SJSA1 (cell line): ENCODE data around the gene CHN1. TPM values are rescaled to one million over a fixed set of nuclear protein-coding genes. Genes with fewer than 3 reads are reported as not detected.

Source experiments
- DNase-seq, 2 experiments: peaks; one replicate each; pipeline ENCODE4 v3.0.0-alpha.2; 2015 to 2020; ENCODE audit warnings: low spot score in 2 of 2, low read depth in 1 of 2
- H3K27ac ChIP-seq: fragments of 250-450 bp; sonication (Bioruptor Pico); 2 replicates; pipeline ENCODE4 v1.5.1; 2020; ENCODE audit warnings: mild to moderate bottlenecking, moderate library complexity
- H3K27me3 ChIP-seq: fragments of 250-450 bp; sonication (Bioruptor Pico); replicated peaks from 2 replicates; pipeline ENCODE4 v1.5.1; 2020; ENCODE audit warnings: mild to moderate bottlenecking, moderate library complexity
- H3K36me3 ChIP-seq: fragments of 250-450 bp; sonication (Bioruptor Pico); 2 replicates; pipeline ENCODE4 v1.5.1; 2020; ENCODE audit warnings: mild to moderate bottlenecking
- H3K4me1 ChIP-seq: fragments of 250-450 bp; sonication (Bioruptor Pico); replicated peaks from 2 replicates; pipeline ENCODE4 v1.6.1; 2021; ENCODE audit warnings: mild to moderate bottlenecking
- H3K4me3 ChIP-seq: fragments of 250-450 bp; sonication (Bioruptor Pico); 2 replicates; pipeline ENCODE4 v1.5.1; 2020; ENCODE audit warnings: mild to moderate bottlenecking
- H3K9me3 ChIP-seq: fragments of 250-450 bp; sonication (Bioruptor Pico); replicated peaks from 2 replicates; pipeline ENCODE4 v1.5.1; 2020; ENCODE audit warnings: mild to moderate bottlenecking
- total RNA-seq: library from RNA; depleted of rRNA; stranded (reverse); fragments of >200 nt; shearing (Covaris generic); gene quantifications from 2 replicates; pipeline ENCODE4 v1.2.3, GENCODE V29; 2014

CHN1 gene
- total RNA-seq, 1 experiment from 2014 or later, result 35.8 TPM

GRCh38 chr2:174796319-174796771 is 208.8 kb downstream of the CHN1 start:
- peaks cover 34% of the 10 kb centered on the region for H3K4me1 ChIP-seq
- no peaks in the 10 kb centered on the region for H3K27me3 ChIP-seq
- H3K9me3 ChIP-seq, result 0 out of 2 replicates have a peak, but pooled peaks cover 3% of the 10 kb centered on the region
- H3K4me3 ChIP-seq, result no peak overlapping the region
- DNase-seq, result no peak
- no peak overlapping the region for H3K27ac ChIP-seq
- H3K36me3 ChIP-seq, result peaks cover 14% of the 10 kb centered on the region

GRCh38 chr2:174794851-174795374 is 210.3 kb downstream of the CHN1 start:
- Histone ChIP-seq H3K27me3 (no peaks in the 10 kb centered on the region), H3K27ac (no peak overlapping the region), H3K4me3 (no peak overlapping the region), H3K4me1 (peaks cover 22% of the 10 kb centered on the region), H3K36me3 (peaks cover 9% of the 10 kb centered on the region; the same call in 1 of the 2 replicates), H3K9me3 (0 out of 2 replicates have a peak, but pooled peaks cover 3% of the 10 kb centered on the region)
- no peak for DNase-seq

- Histone ChIP-seq H3K27me3 (no peaks in the 10 kb centered on the region), H3K4me1 (peaks cover 26% of the 10 kb centered on the region), H3K4me3 (no peak overlapping the region), H3K9me3 (0 out of 2 replicates have a peak, but pooled peaks cover 7% of the 10 kb centered on the region), H3K36me3 (no peaks in the 10 kb centered on the region), H3K27ac (no peak overlapping the region)
- no peak for DNase-seq
Measured at GRCh38 chr2:174792309-174793025, 212.7 kb downstream of the CHN1 start.

DNA sequence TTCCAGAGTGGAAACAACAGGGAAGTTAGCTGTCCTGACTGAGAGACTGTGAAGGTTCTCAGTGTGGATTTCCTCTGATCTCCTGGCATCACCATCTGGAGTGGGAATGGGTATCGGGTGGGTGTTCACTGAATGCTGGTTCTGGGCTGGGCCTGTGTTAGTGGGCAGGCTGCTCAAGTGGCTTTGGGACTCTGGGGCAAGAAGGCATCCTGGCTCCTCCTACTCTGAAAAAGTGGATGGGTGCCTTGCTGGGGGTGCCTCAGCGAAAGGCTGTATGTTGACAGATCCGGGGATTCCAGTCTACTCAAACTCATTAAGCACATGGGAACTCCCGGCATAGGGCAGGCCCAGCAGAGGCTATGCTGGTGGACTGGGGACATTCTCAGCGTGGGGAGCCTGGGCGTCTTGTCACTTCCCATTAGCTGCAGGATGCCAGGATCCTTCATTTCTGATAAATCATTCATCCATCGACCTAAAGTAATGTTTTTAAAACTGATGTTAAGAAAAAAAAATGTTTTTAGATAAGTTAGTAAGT is 213.4 kb downstream of the CHN1 start:
- Histone ChIP-seq H3K27ac (no peak overlapping the region), H3K4me1 (peaks cover 33% of the 10 kb centered on the region)

DNA sequence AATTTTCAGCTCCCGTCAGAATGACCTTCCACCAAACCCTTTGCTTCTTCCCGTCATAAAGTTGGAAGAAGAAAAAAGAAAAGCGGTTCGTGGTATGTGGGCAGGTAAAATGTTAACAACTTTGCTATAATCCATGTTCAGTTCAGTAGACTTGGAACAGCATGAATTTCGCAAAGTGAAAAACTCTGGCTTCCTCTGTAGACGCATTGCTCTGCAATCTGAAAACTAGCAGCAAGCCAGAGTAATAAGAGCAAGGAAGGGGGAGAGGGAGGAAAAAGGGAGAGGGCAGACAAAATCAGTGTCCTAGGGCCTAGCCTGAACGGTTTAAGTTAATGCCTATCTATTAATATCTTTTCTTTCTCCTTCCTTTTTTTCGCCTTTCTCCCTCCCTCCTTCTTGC is 214.2 kb downstream of the CHN1 start:
- DNase-seq, result no peak
- H3K36me3 ChIP-seq, result no peaks in the 10 kb centered on the region
- H3K4me1 ChIP-seq, result peaks cover 36% of the 10 kb centered on the region
- H3K27me3 ChIP-seq, result no peaks in the 10 kb centered on the region
- H3K27ac ChIP-seq, result no peak overlapping the region
- no peak overlapping the region for H3K4me3 ChIP-seq
- 0 out of 2 replicates have a peak, but pooled peaks cover 4% of the 10 kb centered on the region for H3K9me3 ChIP-seq

More for the DNA sequence above, 213.4 kb downstream of the CHN1 start:
- DNase-seq, result no peak
- Histone ChIP-seq H3K9me3 (0 out of 2 replicates have a peak, but pooled peaks cover 7% of the 10 kb centered on the region), H3K36me3 (no peaks in the 10 kb centered on the region), H3K27me3 (no peaks in the 10 kb centered on the region), H3K4me3 (no peak overlapping the region)

- H3K27ac ChIP-seq, result peak overlapping the region; percentile 79
- no peak overlapping the region for H3K4me3 ChIP-seq
- H3K36me3 ChIP-seq, result no peaks in the 10 kb centered on the region
- H3K9me3 ChIP-seq, result 0 out of 2 replicates have a peak, but pooled peaks cover 4% of the 10 kb centered on the region
- DNase-seq, result no peak
- H3K27me3 ChIP-seq, result no peaks in the 10 kb centered on the region
- H3K4me1 ChIP-seq, result peaks cover 44% of the 10 kb centered on the region
Measured at GRCh38 chr2:174789001-174789400, 216.2 kb downstream of the CHN1 start.

- DNase-seq, result peak; percentile 78 to 89
- H3K9me3 ChIP-seq, result 0 out of 2 replicates have a peak, but pooled peaks cover 4% of the 10 kb centered on the region
- no peaks in the 10 kb centered on the region for H3K36me3 ChIP-seq
- H3K4me1 ChIP-seq, result peaks cover 44% of the 10 kb centered on the region
- no peak overlapping the region for H3K4me3 ChIP-seq
- peak overlapping the region; percentile 97 for H3K27ac ChIP-seq
- no peaks in the 10 kb centered on the region for H3K27me3 ChIP-seq
Measured at GRCh38 chr2:174788291-174788929, 216.8 kb downstream of the CHN1 start.

DNA sequence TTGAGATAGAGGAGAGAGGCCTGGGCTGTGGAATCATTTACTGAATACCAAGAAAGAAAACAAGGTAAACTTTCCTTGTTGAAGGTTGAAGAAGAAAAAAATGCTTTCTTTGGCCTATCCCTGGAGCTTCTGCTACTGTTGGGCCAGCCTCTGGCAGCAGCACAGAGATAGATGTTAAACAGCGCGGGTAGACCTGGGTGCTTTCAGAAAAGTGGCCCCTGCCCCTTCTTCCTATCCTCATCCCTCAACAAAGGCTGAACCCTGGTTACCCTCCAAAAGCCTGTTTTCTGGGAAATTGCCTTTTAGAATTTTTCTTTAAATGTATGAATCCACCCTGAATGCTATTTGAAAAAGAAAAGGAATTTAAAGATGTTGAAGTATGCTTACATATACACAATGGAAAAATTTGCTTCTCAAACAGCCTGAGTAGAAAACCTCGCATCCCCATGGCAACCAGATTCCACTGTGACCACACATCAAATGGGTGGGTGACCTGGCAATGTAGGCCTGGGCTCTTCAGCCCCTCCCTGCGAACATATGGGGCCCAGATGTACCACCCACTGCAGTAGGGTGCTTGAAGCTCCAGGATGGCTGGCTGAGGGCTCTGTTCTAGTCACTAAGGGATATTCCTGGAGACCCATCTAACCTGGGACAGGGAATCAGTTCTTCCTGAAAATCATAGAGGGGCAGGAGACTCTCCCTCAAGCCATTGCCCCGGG is 217.5 kb downstream of the CHN1 start:
- no peaks in the 10 kb centered on the region for H3K36me3 ChIP-seq
- peak overlapping the region; percentile 97 for H3K27ac ChIP-seq
- H3K9me3 ChIP-seq, result 0 out of 2 replicates have a peak, but pooled peaks cover 4% of the 10 kb centered on the region
- no peak overlapping the region for H3K4me3 ChIP-seq
- H3K4me1 ChIP-seq, result peaks cover 44% of the 10 kb centered on the region
- DNase-seq, result peak; percentile 98 to 99
- no peaks in the 10 kb centered on the region for H3K27me3 ChIP-seq

- Histone ChIP-seq H3K27ac (peak overlapping the region; percentile 97), H3K9me3 (0 out of 2 replicates have a peak, but pooled peaks cover 4% of the 10 kb centered on the region), H3K27me3 (no peaks in the 10 kb centered on the region), H3K4me3 (no peak overlapping the region), H3K4me1 (peaks cover 44% of the 10 kb centered on the region), H3K36me3 (no peaks in the 10 kb centered on the region)
- DNase-seq, result no peak
Measured at GRCh38 chr2:174786066-174786725, 219.0 kb downstream of the CHN1 start.

DNA sequence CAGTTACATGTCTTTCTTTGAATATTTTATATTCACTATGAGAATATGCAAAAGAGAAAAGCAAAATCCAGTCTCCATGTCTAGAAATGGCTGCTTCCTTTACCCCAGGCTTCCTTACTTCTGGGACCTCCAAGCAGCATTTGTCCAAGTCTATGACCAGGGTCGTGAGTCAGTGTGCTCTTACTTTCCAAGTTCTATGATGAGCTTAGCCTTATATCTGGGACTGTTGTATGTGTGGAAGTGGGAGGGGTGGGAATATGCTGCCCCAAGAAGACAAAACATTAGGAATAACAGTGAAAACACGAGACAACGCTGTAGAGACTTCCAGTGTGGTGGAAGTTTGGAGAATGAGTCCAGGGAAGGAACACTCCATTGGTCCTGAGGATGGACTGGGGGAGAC is 219.7 kb downstream of the CHN1 start:
- Histone ChIP-seq H3K27ac (peak overlapping the region; percentile 97), H3K4me1 (peaks cover 44% of the 10 kb centered on the region), H3K9me3 (0 out of 2 replicates have a peak, but pooled peaks cover 4% of the 10 kb centered on the region), H3K4me3 (no peak overlapping the region), H3K36me3 (no peaks in the 10 kb centered on the region), H3K27me3 (no peaks in the 10 kb centered on the region)
- DNase-seq, result no peak

DNA sequence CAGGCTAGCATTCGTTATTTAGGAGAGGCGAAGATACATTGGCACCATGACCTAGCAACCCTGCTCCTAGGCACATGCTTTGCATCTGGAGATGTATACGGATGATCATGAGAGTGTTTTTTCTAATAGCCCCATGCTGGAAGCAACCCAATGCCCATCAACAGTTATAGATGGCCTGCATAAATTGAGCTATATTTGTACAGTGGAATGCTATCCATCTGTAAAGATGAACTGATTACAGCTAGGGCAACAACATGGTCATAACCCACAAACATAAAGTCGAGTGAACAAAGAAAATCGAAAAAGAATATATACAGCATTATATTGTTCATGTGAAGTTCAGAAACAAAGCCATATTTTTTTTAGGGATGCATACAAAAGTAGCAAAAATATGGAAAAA is 220.3 kb downstream of the CHN1 start:
- Histone ChIP-seq H3K36me3 (no peaks in the 10 kb centered on the region), H3K4me1 (peaks cover 50% of the 10 kb centered on the region), H3K9me3 (0 out of 2 replicates have a peak, but pooled peaks cover 4% of the 10 kb centered on the region), H3K4me3 (no peak overlapping the region), H3K27me3 (no peaks in the 10 kb centered on the region), H3K27ac (0 out of 2 replicates have a peak overlapping the region, but pooled peaks have one; percentile 97)
- no peak for DNase-seq

- Histone ChIP-seq H3K27me3 (no peaks in the 10 kb centered on the region), H3K4me1 (peaks cover 54% of the 10 kb centered on the region), H3K27ac (no peak overlapping the region), H3K4me3 (no peak overlapping the region), H3K9me3 (0 out of 2 replicates have a peak, but pooled peaks cover 4% of the 10 kb centered on the region), H3K36me3 (no peaks in the 10 kb centered on the region)
- DNase-seq, result no peak
Measured at GRCh38 chr2:174784316-174784715, 220.9 kb downstream of the CHN1 start.

GRCh38 chr2:174781996-174782395 is 223.2 kb downstream of the CHN1 start:
- Histone ChIP-seq H3K27me3 (no peaks in the 10 kb centered on the region), H3K9me3 (no peaks in the 10 kb centered on the region), H3K4me3 (no peak overlapping the region), H3K4me1 (peaks cover 55% of the 10 kb centered on the region), H3K27ac (no peak overlapping the region), H3K36me3 (no peaks in the 10 kb centered on the region)
- no peak for DNase-seq
